HCT116 (cell line): ENCODE results near the gene KIRREL3.

ENCODE experiments used
- CEBPB ChIP-seq: IDR thresholded peaks from 2 replicates; pipeline ENCODE4 v1.6.1; 2012; ENCODE audit warnings: low read depth
- EZH2 ChIP-seq: fragments of 200-600 bp; sonication (generic); IDR thresholded peaks from 2 replicates; pipeline ENCODE4 v1.6.1; 2017; ENCODE audit warnings: antibody characterized with exemption, mixed run types
- JUND ChIP-seq: IDR thresholded peaks from 2 replicates; pipeline ENCODE4 v1.6.1; 2012
- MAX ChIP-seq: IDR thresholded peaks from 2 replicates; pipeline ENCODE4 v1.6.1; 2012
- POLR2AphosphoS5 ChIP-seq: IDR thresholded peaks from 2 replicates; pipeline ENCODE4 v1.6.1; 2011; ENCODE audit warnings: mild to moderate bottlenecking, low read depth, low read length, moderate library complexity
- SIN3A ChIP-seq: IDR thresholded peaks from 2 replicates; pipeline ENCODE4 v1.6.1; 2012; ENCODE audit warnings: low read depth
- SP1 ChIP-seq: IDR thresholded peaks from 2 replicates; pipeline ENCODE4 v1.6.1; 2012; ENCODE audit warnings: low read depth
- TCF7L2 ChIP-seq: IDR thresholded peaks from 2 replicates; pipeline ENCODE4 v1.7.0; 2011; ENCODE audit warnings: borderline replicate concordance, inconsistent platforms; ENCODE audit not compliant: insufficient read depth, insufficient read length; ENCODE audit errors: extremely low read depth
- ZBTB33 ChIP-seq: IDR thresholded peaks from 2 replicates; pipeline ENCODE4 v1.6.1; 2011; ENCODE audit warnings: mild to moderate bottlenecking, low read length, moderate library complexity; ENCODE audit not compliant: insufficient replicate concordance; ENCODE audit errors: extremely low read depth
- ZFX ChIP-seq: fragments of 450-650 bp; IDR thresholded peaks from 2 replicates; pipeline ENCODE4 v1.6.1; 2017
- TF ChIP-seq, protein P1 (sequence below), 3 experiments: fragments of 200-600 bp in 1 of 3; sonication (generic) in 1 of 3; IDR thresholded peaks in 2 of 3; conservative IDR thresholded peaks in 1 of 3; 2 replicates each; pipeline ENCODE4 v1.5.1; 2012 to 2017; ENCODE audit warnings: low read depth in 2 of 3, low read length in 2 of 3, antibody characterized with exemption in 1 of 3, borderline replicate concordance in 1 of 3, control low read depth in 1 of 3, mild to moderate bottlenecking in 1 of 3, mixed read lengths in 1 of 3, mixed run types in 1 of 3, moderate library complexity in 1 of 3; ENCODE audit not compliant: insufficient read depth in 1 of 3
- TF ChIP-seq, protein P2 (sequence below): IDR thresholded peaks from 2 replicates; pipeline ENCODE4 v1.6.1; 2012

DNA sequence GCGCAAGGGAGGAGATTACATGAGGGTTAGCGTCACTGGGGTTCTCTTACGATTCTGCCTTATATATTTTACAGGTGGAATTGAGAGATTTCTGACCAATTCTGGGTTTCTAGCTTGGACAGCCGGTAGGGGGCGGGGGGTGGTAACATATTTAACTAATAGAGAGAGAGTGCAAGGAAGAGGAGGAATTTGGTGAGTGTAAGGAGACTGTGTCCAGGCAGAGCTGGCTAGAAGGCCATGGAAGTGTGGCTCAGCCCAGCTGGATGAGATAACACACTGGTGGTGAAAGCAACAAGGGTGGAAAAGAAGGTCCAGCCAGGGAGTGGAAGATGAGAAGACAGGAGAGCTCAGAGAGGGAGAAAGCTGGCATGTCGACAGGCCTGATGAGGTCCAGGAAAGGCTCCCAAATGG, 588.6 kb downstream of the KIRREL3 start:
- TF ChIP-seq, protein P1, sequence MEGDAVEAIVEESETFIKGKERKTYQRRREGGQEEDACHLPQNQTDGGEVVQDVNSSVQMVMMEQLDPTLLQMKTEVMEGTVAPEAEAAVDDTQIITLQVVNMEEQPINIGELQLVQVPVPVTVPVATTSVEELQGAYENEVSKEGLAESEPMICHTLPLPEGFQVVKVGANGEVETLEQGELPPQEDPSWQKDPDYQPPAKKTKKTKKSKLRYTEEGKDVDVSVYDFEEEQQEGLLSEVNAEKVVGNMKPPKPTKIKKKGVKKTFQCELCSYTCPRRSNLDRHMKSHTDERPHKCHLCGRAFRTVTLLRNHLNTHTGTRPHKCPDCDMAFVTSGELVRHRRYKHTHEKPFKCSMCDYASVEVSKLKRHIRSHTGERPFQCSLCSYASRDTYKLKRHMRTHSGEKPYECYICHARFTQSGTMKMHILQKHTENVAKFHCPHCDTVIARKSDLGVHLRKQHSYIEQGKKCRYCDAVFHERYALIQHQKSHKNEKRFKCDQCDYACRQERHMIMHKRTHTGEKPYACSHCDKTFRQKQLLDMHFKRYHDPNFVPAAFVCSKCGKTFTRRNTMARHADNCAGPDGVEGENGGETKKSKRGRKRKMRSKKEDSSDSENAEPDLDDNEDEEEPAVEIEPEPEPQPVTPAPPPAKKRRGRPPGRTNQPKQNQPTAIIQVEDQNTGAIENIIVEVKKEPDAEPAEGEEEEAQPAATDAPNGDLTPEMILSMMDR (IDR thresholded peaks at IDR 0.05 in 2 of 3, conservative IDR thresholded peaks at IDR 0.05 in 1 of 3; ENCODE audit: borderline replicate concordance in 1 of 3, insufficient read depth in 1 of 3, low read depth in 2 of 3, low read length in 2 of 3) = no peak
- TF ChIP-seq CEBPB (no peak), POLR2AphosphoS5 (no peak), ZFX (no peak), EZH2 (no peak), TCF7L2 (no peak), SIN3A (no peak), JUND (no peak), MAX (no peak), ZBTB33 (no peak), SP1 (no peak)
- TF ChIP-seq, protein P2, sequence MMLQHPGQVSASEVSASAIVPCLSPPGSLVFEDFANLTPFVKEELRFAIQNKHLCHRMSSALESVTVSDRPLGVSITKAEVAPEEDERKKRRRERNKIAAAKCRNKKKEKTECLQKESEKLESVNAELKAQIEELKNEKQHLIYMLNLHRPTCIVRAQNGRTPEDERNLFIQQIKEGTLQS = no peak
